ENCODE measurements around the gene SUFU. TPM values are rescaled to one million over a fixed set of nuclear protein-coding genes. Genes with fewer than 3 reads are reported as not detected.

Gene SUFU
- total and polyA plus RNA-seq, 4 donors, result 1.8 to 3.8 (median 2.9) TPM

- Histone ChIP-seq H3K9ac (ENCODE audit: low read depth in 1 of 2, low read length in 2 of 2) (peak within 1 kb of the TSS; percentile 81 to 89), H3K9me3 (ENCODE audit: control insufficient read depth in 4 of 4, low read length in 3 of 4) (no peaks in the 10 kb centered on the region), H3K4me1 (ENCODE audit: control insufficient read depth in 4 of 4, insufficient read depth in 4 of 4, low read length in 3 of 4) (peaks cover 6 to 34% (median 26%) of the 10 kb centered on the region in 4 donors), H3K27ac (ENCODE audit: low read depth in 1 of 2, low read length in 2 of 2) (peak within 1 kb of the TSS; percentile 79 to 88), H3K4me3 (ENCODE audit: low read depth in 1 of 3, low read length in 3 of 3) (peak within 1 kb of the TSS; percentile 73 to 97 (median 85)), H3K36me3 (ENCODE audit: control insufficient read depth in 4 of 4, insufficient read depth in 3 of 4, low read depth in 1 of 4, low read length in 3 of 4) (no peaks in the 10 kb centered on the region), H3K27me3 (ENCODE audit: control insufficient read depth in 4 of 4, insufficient read depth in 4 of 4, low read length in 3 of 4) (no peaks in the 10 kb centered on the region)
- peak; percentile 72 for TF ChIP-seq REST (IDR thresholded peaks at IDR 0.05)
- TF ChIP-seq SP1 (IDR thresholded peaks at IDR 0.05), result peak; percentile 82
- peak; percentile 5 for TF ChIP-seq ZBTB33 (IDR thresholded peaks at IDR 0.05)
- peak; percentile 16 for TF ChIP-seq NR2F2 (IDR thresholded peaks at IDR 0.05)
- peak; percentile 20 for TF ChIP-seq ATF3 (IDR thresholded peaks at IDR 0.05)
- peak in 1 of 2 donors; percentile 31 for TF ChIP-seq RXRA (IDR thresholded peaks at IDR 0.05)
- peak in 1 of 2 donors; percentile 32 for TF ChIP-seq RAD21 (IDR thresholded peaks at IDR 0.05)
- TF ChIP-seq CTCF (IDR thresholded peaks at IDR 0.05; ENCODE audit: low read depth, low read length, missing input control), result no peak
- peak; percentile 80 for TF ChIP-seq MAX (IDR thresholded peaks at IDR 0.05)
- TF ChIP-seq TAF1 (conservative IDR thresholded peaks at IDR 0.05), result peak; percentile 40
- peak; percentile 30 for TF ChIP-seq FOXA2 (IDR thresholded peaks at IDR 0.05)
- TF ChIP-seq FOXA1 (IDR thresholded peaks at IDR 0.05), result no peak
- TF ChIP-seq EGR1 (IDR thresholded peaks at IDR 0.05; ENCODE audit: low read depth in 2 of 2), result no peak
- no peak for TF ChIP-seq JUND (IDR thresholded peaks at IDR 0.05)
- no peak for TF ChIP-seq GABPA (IDR thresholded peaks at IDR 0.05 in 1 of 2, conservative IDR thresholded peaks at IDR 0.05 in 1 of 2)
- TF ChIP-seq HNF4A (conservative IDR thresholded peaks at IDR 0.05), result peak; percentile 26 to 39
- peak; percentile 81 for TF ChIP-seq YY1 (IDR thresholded peaks at IDR 0.05)
- no peak for TF ChIP-seq HNF4G (IDR thresholded peaks at IDR 0.05)
- peak; percentile 95 for DNase-seq (ENCODE audit: low spot score)
- WGBS, result under 1% methylated on average over 42 of the region's 42 CpGs
Observed at GRCh38 chr10:102502337-102503151, 1.2 kb upstream of the SUFU start, which contains the start of gene ACTR1A. Gene ACTR1A (minus strand): TSS chr10:102502712. CDS start chr10:102502647, 65 bp downstream.
